Transverse colon (tissue), 4 donors: ENCODE measurements around the gene TMEM205. TPM values are rescaled to one million over a fixed set of nuclear protein-coding genes. Genes with fewer than 3 reads are reported as not detected.
A peak's percentile ranks its signal among the peaks of the same experiment; 100 is the strongest.
"Not testable (repeated sequence)": the region's sequence is repeated elsewhere in the genome, so short reads cannot be mapped to it uniquely, and the experiment has no call there.

ENCODE experiments used
- DNase-seq: peaks from one replicate; pipeline ENCODE4 v3.0.0-alpha.2; 2019
- H3K27ac ChIP-seq, 4 donors: fragments of 200-600 bp; sonication (generic); 2 replicates each; pipeline ENCODE4 v1.5.1; 2016 to 2018; ENCODE audit warnings: inconsistent platforms in 4 of 4
- H3K27me3 ChIP-seq: fragments of 200-600 bp; sonication (generic); 2 replicates; pipeline ENCODE4 v1.5.1; 2017; ENCODE audit warnings: inconsistent platforms
- H3K36me3 ChIP-seq, 4 donors: fragments of 200-600 bp; sonication (generic); 2 replicates each; pipeline ENCODE4 v1.5.1; 2017 to 2019; ENCODE audit warnings: inconsistent platforms in 4 of 4
- H3K4me1 ChIP-seq, 4 donors: fragments of 200-600 bp; sonication (generic); 2 replicates each; pipeline ENCODE4 v1.5.1; 2017 to 2020; ENCODE audit warnings: inconsistent platforms in 4 of 4
- H3K4me3 ChIP-seq, 4 donors: fragments of 200-600 bp; sonication (generic); 1 replicate in 1 of 4; 2 replicates in 3 of 4; pipeline versions ENCODE4 v1.5.1 to v1.6.1; 2017 to 2019; ENCODE audit warnings: inconsistent platforms in 4 of 4
- H3K9me3 ChIP-seq, 2 donors: fragments of 200-600 bp; sonication (generic); 2 replicates each; pipeline ENCODE4 v1.5.1; 2017 to 2019; ENCODE audit warnings: inconsistent platforms in 2 of 2
- EP300 ChIP-seq: sonication (generic); formaldehyde crosslinking; IDR thresholded peaks from one replicate; pipeline ENCODE4 v1.6.1; 2017; ENCODE audit warnings: antibody characterized with exemption, low read depth
- POLR2A ChIP-seq: fragments of 450-650 bp; IDR thresholded peaks from one replicate; pipeline ENCODE4 v1.6.1; 2016; ENCODE audit warnings: antibody characterized with exemption, mild to moderate bottlenecking, moderate library complexity
- POLR2AphosphoS5 ChIP-seq, 3 donors: sonication (generic); formaldehyde crosslinking; IDR thresholded peaks; one replicate each; pipeline ENCODE4 v1.6.1; 2016; ENCODE audit warnings: antibody characterized with exemption in 3 of 3
- WGBS, 2 donors: methylation state at CpG; one replicate each; pipeline ENCODE4 v1.1.5; 2018; ENCODE audit warnings: low coverage in 1 of 2; 5-methylcytosine and 5-hydroxymethylcytosine counted together
- in situ Hi-C, 4 donors: fragments of 200-750 bp; cut with MboI; loops; one replicate each; pipeline versions ENCODE4 v1.15.0 to v1.15.1; 2017; ENCODE audit warnings: low sequenced_read_pairs in 3 of 4, low pct_ligation_motif_present in 1 of 4, low pct_unique_long_range_greater_than_20kb in 1 of 4
- intact Hi-C: fragments of 100-400 bp; cut with DNase I; formaldehyde crosslinking; loops from one replicate; pipeline ENCODE4 v1.15.1; 2023; ENCODE audit warnings: low total_unique reads
- total RNA-seq, 4 donors: library from RNA; depleted of rRNA; stranded (reverse); fragments of >200 nt; gene quantifications; one replicate each; pipeline ENCODE4 v1.1.0, GENCODE V29; 2016
- TF ChIP-seq, protein P1 (sequence below), 5 experiments: fragments of 200-600 bp in 3 of 5; fragments of 450-650 bp in 2 of 5; sonication (generic) in 3 of 5; IDR thresholded peaks; 1 replicate in 2 of 5; 2 replicates in 3 of 5; pipeline ENCODE4 v1.5.1; 2016 to 2017; ENCODE audit warnings: antibody characterized with exemption in 5 of 5, inconsistent platforms in 3 of 5, mild to moderate bottlenecking in 2 of 5, moderate library complexity in 1 of 5

The TMEM205 gene
- total RNA-seq, 4 donors from 2014 or later: 18.7 to 163 (median 88.4) TPM

GRCh38 chr19:11356676-11357550 is 10.8 kb upstream of the TMEM205 start:
- intact Hi-C loops: no loop called here
- TF ChIP-seq, protein P1, sequence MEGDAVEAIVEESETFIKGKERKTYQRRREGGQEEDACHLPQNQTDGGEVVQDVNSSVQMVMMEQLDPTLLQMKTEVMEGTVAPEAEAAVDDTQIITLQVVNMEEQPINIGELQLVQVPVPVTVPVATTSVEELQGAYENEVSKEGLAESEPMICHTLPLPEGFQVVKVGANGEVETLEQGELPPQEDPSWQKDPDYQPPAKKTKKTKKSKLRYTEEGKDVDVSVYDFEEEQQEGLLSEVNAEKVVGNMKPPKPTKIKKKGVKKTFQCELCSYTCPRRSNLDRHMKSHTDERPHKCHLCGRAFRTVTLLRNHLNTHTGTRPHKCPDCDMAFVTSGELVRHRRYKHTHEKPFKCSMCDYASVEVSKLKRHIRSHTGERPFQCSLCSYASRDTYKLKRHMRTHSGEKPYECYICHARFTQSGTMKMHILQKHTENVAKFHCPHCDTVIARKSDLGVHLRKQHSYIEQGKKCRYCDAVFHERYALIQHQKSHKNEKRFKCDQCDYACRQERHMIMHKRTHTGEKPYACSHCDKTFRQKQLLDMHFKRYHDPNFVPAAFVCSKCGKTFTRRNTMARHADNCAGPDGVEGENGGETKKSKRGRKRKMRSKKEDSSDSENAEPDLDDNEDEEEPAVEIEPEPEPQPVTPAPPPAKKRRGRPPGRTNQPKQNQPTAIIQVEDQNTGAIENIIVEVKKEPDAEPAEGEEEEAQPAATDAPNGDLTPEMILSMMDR (IDR thresholded peaks at IDR 0.05): no peak
- TF ChIP-seq POLR2A: no peak
- no peak for TF ChIP-seq EP300
- no peak for TF ChIP-seq POLR2AphosphoS5 (IDR thresholded peaks at IDR 0.05)
- no peak for DNase-seq
- H3K4me1 ChIP-seq: peaks cover 0 to 14% (median 12%) of the 10 kb centered on the region in 4 donors
- H3K36me3 ChIP-seq: no peaks in the 10 kb centered on the region
- WGBS, 2 donors: 67 to 83% methylated on average over 3 to 11 of the region's 11 CpGs
- H3K4me3 ChIP-seq: no peak overlapping the region
- H3K9me3 ChIP-seq: no peaks in the 10 kb centered on the region
- in situ Hi-C loops: no loop called here
- no peaks in the 10 kb centered on the region for H3K27me3 ChIP-seq
- H3K27ac ChIP-seq: no peak overlapping the region

- H3K9me3 ChIP-seq: no peaks in the 10 kb centered on the region
- intact Hi-C loops: no loop called here
- H3K4me3 ChIP-seq: peak overlapping the region in 2 of 4 donors; percentile 56 to 60
- in situ Hi-C loops: no loop called here
- H3K27me3 ChIP-seq: no peaks in the 10 kb centered on the region
- no peak for TF ChIP-seq EP300
- no peak for TF ChIP-seq POLR2AphosphoS5 (IDR thresholded peaks at IDR 0.05)
- no peak for TF ChIP-seq POLR2A
- TF ChIP-seq, protein P1 (IDR thresholded peaks at IDR 0.05): no peak
- H3K4me1 ChIP-seq: peaks cover 0 to 12% (median 8%) of the 10 kb centered on the region in 4 donors
- H3K27ac ChIP-seq: peak overlapping the region in 1 of 4 donors; percentile 60
- DNase-seq: no peak
- 86% methylated on average over 6 of the region's 6 CpGs; no CpG with 5 or more reads in 1 of the 2 donors for WGBS, 2 donors
- no peaks in the 10 kb centered on the region for H3K36me3 ChIP-seq
Observed at GRCh38 chr19:11356074-11356397, 10.0 kb upstream of the TMEM205 start.

- peak; percentile 93 for DNase-seq
- H3K9me3 ChIP-seq: no peaks in the 10 kb centered on the region
- intact Hi-C loops: no loop called here
- TF ChIP-seq EP300 (no peak), POLR2AphosphoS5 (IDR thresholded peaks at IDR 0.05) (peak; percentile 42 to 67 (median 57)), POLR2A (peak; percentile 31)
- TF ChIP-seq, protein P1 (IDR thresholded peaks at IDR 0.05): no peak
- WGBS, 2 donors: 9 to 10% methylated on average over 2 to 28 of the region's 62 CpGs
- H3K27me3 ChIP-seq: no peaks in the 10 kb centered on the region
- H3K36me3 ChIP-seq: no peaks in the 10 kb centered on the region
- peak within 1 kb of the TSS; percentile 59 to 73 (median 66) for H3K27ac ChIP-seq
- H3K4me3 ChIP-seq: peak within 1 kb of the TSS; percentile 43 to 60 (median 52)
- H3K4me1 ChIP-seq: peaks cover 0 to 12% (median 8%) of the 10 kb centered on the region in 4 donors
- in situ Hi-C loops: no loop called here
Observed at GRCh38 chr19:11355160-11356073, 9.3 kb upstream of the TMEM205 start, which contains the start of gene PLPPR2. Gene PLPPR2 (plus strand): TSS chr19:11355432. CDS start chr19:11357674, 2,242 bp downstream.

DNA sequence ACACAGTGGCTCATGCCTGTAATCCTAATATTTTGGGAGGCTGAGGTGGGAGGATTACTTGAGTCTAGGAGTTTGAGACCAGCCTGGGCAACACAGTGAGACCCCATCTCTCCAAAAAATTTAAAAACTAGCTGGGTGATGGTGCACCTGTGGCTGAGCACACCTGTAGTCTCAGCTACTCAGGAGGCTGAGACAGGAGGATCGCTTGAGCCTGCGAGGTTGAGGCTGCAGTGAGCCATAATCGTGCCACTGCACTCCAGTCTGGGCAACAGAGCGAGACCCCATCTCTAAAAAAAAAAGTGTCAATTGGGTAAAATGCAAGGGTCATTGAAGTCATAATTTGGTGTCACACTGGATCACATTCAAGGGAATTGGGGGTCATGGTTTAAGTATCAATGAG is 8.0 kb upstream of the TMEM205 start:
- peaks cover 0 to 12% (median 8%) of the 10 kb centered on the region in 4 donors for H3K4me1 ChIP-seq
- H3K9me3 ChIP-seq, DNase-seq, intact Hi-C loops, in situ Hi-C loops, H3K27me3 ChIP-seq, H3K4me3 ChIP-seq, H3K27ac ChIP-seq, H3K36me3 ChIP-seq: not testable (repeated sequence)
- 97 to 100% methylated on average over 2 to 4 of the region's 4 CpGs for WGBS, 2 donors
